Liver (tissue), 3 donors: ENCODE measurements around the gene GRM3.

Experiments used
- CTCF ChIP-seq: fragments of 150-350 bp; IDR thresholded peaks from 2 replicates; pipeline ENCODE4 v1.5.1; 2017; ENCODE audit warnings: improper control_type of control experiment, low read depth, low read length; ENCODE audit not compliant: missing input control
- EGR1 ChIP-seq, 2 donors: IDR thresholded peaks; 2 replicates each; pipeline ENCODE4 v1.6.1; 2016 to 2018; ENCODE audit warnings: antibody characterized with exemption in 2 of 2, low read depth in 2 of 2
- HNF4G ChIP-seq: IDR thresholded peaks from 2 replicates; pipeline ENCODE4 v1.6.1; 2016; ENCODE audit warnings: antibody characterized with exemption
- JUND ChIP-seq, 2 donors: IDR thresholded peaks; 2 replicates each; pipeline ENCODE4 v1.6.1; 2016; ENCODE audit warnings: antibody characterized with exemption in 2 of 2
- TF ChIP-seq, protein P1 (sequence below): IDR thresholded peaks from 2 replicates; pipeline ENCODE4 v1.6.1; 2016; ENCODE audit warnings: antibody characterized with exemption, mild to moderate bottlenecking
- donor health status: healthy.
- donor health status: healthy.

GRCh38 chr7:86768967-86769760 lies 125.5 kb downstream of the GRM3 start:
- TF ChIP-seq HNF4G (no peak), CTCF (no peak), EGR1 (IDR thresholded peaks at IDR 0.05; ENCODE audit: low read depth in 2 of 2) (no peak), JUND (IDR thresholded peaks at IDR 0.05) (no peak)
- TF ChIP-seq, protein P1, sequence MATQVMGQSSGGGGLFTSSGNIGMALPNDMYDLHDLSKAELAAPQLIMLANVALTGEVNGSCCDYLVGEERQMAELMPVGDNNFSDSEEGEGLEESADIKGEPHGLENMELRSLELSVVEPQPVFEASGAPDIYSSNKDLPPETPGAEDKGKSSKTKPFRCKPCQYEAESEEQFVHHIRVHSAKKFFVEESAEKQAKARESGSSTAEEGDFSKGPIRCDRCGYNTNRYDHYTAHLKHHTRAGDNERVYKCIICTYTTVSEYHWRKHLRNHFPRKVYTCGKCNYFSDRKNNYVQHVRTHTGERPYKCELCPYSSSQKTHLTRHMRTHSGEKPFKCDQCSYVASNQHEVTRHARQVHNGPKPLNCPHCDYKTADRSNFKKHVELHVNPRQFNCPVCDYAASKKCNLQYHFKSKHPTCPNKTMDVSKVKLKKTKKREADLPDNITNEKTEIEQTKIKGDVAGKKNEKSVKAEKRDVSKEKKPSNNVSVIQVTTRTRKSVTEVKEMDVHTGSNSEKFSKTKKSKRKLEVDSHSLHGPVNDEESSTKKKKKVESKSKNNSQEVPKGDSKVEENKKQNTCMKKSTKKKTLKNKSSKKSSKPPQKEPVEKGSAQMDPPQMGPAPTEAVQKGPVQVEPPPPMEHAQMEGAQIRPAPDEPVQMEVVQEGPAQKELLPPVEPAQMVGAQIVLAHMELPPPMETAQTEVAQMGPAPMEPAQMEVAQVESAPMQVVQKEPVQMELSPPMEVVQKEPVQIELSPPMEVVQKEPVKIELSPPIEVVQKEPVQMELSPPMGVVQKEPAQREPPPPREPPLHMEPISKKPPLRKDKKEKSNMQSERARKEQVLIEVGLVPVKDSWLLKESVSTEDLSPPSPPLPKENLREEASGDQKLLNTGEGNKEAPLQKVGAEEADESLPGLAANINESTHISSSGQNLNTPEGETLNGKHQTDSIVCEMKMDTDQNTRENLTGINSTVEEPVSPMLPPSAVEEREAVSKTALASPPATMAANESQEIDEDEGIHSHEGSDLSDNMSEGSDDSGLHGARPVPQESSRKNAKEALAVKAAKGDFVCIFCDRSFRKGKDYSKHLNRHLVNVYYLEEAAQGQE = no peak
